D341Med (cell line): ENCODE data around the gene VPS26C.

Experiments
- DNase-seq: peaks from one replicate; pipeline ENCODE4 v3.0.0; 2012; ENCODE audit warnings: low spot score

The VPS26C gene

DNA sequence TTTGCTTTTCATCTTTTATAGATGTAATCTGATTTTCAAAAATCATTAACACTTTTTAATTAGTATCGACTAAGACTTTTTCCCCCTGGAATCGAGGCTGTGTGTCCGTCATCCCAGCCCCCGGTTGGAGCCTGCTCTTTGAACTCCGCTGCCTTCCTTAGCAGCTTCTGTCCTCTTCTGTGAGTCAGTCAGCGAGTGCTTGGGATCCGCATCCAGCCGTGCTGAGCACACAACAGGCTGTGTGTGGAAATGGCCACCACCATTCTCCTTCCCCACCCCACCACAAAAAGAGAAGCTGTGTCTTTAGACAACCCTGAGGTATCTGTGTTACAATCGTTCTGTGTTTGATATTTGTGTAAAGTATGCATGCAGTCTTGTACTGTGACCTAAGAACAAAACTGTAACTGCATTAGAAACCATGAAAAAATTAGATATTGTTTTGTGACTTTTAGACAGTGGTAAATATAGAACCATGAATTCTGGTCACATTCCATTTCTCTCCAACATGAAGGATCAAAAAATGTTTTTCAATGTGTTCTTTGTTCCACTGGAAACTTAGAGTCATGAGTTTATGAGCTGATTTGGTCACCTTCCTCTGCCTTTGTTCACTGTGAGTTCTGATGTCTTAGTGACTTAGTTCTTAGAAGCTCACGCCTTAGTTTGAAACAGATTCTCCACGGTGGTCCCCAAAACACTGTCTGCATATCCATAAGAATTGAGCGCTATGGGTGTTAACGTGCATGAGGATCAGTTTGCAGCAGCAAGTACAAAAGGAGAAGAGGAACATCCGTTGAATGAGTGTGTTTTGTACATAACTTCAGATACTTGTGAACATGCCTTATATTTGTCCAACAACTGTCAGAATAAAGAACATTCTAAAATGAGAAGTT lies 64.7 kb downstream of the VPS26C start:
- no peak for DNase-seq

DNA sequence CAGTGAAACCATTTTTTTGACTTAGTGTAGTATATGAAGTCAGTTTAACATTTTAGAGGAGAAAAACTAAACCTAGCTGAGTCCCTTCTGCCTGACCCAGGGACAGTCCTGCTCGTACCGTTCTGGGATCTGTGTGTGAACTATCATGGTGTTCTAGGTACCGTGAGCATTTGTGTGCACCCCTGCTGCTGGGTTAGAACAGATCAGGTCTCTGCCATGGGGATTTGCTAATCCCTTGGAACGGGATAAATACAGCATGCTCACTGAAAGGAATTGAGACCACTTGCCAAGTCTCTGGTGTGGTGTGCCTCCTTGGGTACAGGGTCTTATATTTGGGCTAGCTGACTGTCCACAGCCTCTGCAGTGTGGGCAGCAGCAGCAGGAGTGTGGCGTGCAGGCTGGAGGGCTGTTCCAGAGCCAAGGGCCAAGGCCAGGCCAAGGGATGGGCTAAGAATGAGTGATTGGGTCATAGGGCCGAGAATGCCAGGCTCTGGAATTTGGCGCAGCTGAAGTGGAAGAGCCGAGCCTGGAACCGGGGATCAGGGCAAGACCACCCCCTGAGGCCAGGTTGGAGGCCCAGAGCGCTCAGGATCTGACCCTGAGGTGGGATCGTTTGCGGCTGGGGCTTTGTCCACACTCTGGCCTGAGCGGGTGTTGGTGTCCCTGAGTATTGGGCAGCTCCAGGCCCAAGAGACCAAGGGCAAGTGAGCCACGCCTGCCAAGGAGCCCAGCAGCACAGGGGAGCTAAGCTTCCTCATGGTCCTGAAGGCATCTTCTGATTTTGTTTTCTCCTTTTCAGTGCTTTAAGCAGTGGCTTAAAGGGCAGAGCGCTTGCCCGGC lies 66.3 kb downstream of the VPS26C start:
- DNase-seq, result peak; percentile 63

- no peak for DNase-seq
Observed at GRCh38 chr21:37199057-37199924, 67.8 kb downstream of the VPS26C start.

DNA sequence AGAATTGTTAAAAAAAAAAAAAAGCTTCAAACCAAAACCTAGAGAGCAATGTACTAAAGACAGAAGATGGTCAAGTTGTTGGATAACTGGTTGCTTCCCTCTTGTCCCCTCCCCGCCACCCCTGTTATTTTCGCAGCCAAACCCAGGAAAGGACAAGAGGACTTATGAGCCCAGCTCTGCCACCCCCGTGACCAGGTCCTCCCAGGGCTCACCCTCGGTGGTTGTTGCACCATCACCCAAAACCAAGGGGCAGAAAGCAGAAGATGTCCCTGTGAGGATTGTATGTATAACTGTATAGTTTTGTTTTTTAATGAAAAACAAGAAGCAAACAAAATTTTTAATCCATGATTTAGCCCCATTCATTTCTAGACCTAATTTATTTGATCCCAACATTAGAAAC lies 69.4 kb downstream of the VPS26C start:
- DNase-seq, result no peak

DNA sequence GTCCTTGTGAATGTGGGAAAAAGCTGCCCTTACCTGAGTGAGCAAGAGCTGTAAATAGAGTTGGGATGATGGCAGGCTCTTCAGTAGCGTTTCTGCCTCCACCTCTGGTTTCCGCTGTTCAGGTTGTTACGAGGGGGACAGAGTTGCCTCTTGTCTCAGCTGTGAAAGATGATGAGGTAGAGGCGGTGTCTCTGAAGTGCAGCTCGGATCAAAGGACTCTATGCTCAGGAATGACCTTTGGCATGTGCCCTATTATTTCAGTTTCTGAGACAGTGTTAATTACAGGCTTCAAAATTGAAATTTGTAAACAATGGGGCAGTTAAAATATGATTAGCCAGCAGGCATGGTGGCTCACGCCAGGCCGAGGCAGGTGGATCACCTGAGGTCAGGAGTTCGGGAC lies 70.3 kb downstream of the VPS26C start:
- DNase-seq, result no peak

DNA sequence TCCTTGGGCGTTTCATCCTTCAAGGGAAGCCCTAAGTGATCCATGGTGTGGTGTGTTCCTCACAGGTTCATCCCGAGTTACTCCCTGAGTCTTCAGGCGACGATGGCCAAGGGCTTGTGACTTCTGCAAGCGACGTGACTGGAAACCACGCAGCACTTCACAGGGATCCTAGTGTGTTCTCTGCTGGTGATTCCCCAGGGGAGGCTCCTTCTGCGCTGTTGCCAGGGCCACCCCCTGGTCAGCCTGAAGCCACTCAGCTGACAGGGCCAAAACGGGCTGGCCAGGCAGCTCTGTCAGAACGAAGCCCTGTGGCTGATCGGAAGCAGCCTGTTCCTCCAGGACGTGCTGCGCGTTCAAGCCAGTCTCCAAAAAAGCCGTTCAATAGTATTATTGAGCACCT lies 71.5 kb downstream of the VPS26C start:
- DNase-seq, result no peak

DNA sequence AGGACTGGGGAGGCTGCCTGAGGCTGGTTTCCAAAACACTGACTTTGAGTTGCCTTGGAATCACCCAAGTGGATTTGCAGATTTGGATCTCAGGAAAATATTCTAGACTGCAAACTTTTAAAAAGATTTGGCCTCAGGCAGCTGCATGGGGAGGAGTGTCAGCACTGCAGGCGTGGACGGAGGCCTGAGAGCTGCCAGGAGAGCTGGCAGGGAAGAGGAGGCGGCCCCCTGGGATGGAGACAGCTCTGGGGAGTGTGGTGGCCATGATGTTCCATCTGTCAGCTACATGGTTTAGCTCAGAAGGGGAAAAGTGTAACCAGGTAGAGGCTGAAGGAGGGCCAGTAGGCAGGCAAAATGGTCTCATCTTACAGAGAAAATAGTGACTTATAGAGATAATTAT lies 72.1 kb downstream of the VPS26C start:
- DNase-seq, result peak; percentile 63

GRCh38 chr21:37193676-37194075 lies 73.5 kb downstream of the VPS26C start:
- DNase-seq, result no peak

DNA sequence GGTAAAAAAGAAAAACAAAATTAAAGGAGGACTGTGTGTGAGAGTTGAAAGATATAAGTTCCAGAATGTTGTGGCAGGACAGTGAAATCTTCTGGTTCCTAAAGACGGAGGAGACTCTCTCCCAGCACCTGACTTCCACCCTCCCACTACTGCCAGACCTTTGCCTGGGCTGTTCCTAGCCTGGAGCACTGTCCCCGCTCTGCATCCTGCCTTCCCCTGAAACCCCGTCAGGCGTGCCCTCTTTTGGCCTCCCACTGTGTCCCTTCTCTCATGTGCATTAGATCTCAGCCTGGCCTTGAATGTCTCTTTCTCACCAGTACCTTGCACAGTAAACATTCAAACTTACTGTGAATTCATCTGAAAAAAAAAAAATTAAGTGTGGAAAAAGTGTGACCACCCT lies 74.1 kb downstream of the VPS26C start:
- no peak for DNase-seq

GRCh38 chr21:37192019-37192418 lies 75.1 kb downstream of the VPS26C start:
- DNase-seq, result no peak

DNA sequence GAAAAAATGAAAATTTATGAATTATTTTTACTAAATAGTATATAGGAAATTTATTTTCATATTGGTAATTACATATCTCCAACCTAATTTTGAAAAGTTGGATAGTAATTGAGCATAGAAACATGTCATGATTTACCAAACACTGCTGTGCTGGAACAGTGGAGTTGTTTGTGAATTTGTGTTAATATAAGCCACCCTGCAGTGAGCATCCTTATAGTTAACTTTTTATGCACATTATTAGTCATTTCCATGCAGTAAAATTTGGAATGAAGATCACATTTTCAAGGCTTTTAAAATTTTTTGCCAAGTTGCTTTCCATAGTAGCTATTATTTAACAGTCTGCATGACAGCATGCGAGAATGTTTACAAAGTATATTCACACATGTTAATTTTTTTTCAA lies 78.3 kb downstream of the VPS26C start:
- no peak for DNase-seq

GRCh38 chr21:37186983-37187382 lies 80.2 kb downstream of the VPS26C start:
- no peak for DNase-seq

DNA sequence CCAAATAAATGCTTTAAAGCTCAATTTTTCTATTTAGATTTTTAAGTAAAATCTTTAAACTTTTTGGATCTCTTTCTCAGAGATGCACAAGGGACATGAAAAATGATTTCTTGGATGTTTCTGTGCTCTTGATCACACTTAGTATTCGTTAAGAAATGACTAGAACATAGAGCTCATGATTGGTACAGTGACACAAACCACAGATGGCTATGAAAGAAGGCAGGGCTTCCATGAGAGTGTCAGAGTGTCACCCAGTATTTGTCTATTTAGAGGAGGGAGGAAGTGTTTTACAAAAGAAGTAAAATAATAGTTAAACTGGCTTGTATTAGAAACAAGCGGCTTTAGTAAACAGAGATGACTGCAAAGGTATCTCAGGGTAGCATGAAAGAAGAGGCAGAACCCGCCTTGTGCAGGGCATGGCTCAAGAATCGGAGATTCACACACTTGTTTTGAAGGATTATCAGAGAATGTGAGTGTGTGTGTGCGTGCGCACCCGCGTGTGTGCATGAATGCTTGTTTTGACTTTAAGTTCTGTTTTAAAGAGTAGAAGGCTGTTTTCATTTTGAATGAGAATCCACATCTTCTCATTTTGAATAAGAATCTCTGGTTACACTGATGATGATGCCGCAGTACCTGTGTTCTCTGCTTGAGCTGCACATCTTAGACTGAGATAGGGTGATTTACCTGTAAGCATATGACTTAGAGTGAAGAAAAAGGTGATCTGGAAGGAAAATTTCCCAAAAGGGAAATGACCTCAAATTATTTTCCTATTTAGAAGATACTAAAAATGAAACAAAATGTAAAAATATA lies 82.1 kb downstream of the VPS26C start:
- DNase-seq, result no peak

DNA sequence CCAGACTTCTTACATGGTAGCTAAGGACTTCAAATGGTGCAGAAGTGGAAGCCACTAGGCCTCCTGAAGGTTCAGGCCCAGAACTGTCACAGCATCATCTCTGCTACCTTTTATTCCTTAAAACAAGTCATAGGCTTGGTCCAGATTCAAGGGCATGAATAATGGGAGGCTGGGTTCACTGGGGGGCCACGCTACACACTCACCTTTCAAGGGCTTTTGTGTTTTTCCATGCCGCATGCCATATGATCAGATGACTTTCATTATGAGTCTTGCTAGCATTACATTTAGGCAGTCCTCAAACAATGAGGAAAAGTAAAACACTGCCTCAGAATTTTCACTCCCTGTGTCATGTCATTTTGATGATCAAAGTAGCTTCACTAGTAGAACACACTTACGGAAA lies 83.4 kb downstream of the VPS26C start:
- no peak for DNase-seq

DNA sequence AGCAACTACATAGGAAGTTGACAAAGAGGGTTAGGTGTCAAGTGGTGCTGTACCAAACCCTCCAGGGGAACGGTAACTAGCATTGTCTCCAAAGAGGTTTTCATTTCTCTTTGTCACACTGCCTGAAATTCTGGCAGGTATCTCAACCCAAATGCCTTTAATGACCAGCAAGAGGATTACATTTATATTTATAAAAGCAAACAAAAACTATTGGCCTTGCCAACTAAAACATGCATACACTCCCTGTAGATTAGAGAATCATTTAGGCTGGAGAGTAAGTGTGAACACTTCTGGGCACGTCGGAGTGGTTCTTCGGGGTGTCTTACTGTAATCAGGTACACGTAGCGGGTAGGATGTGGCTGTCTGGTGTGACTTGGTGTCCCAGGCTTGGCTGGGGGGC lies 84.9 kb downstream of the VPS26C start:
- DNase-seq, result no peak

DNA sequence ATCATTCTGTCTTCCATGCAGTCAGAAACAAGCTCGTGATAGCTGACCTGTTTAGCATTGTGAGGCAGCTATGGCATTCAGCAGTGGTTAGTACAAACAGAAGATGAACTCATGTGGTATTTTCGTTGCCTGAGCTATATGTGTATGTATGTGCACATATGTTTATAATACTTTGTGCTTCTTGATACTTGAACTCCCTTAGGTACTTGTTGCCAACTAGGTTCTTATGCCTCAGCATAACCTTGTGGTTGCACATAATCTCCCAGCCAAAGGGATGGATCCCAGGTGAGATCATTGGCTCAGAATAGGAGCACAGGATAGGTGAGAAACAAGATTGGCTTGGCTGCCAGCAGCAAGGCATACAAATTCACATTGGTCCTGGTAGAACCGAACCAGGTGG lies 86.1 kb downstream of the VPS26C start:
- DNase-seq, result no peak

DNA sequence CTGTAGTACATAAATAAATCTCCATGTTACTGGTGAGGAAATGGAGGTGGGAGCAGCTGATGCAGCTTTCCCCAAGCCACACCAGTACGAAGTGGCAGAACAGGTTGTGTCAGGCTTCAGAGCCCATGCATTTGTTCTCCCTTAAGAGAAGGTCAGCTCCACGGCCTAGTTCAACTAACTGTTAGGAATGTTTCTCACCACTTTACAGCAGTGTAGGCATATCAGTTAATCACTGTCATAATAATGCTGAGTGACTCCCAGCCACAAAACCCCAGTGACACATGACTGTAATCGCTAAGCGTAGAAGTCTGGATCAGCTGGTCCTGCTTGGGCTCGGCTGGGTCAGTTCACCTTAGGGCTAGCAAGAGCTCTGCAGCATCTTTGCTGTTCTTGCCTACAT lies 90.4 kb downstream of the VPS26C start:
- DNase-seq, result no peak
